PC-3 (cell line): ENCODE results near the gene NR1H4. TPM values are rescaled to one million over a fixed set of nuclear protein-coding genes. Genes with fewer than 3 reads are reported as not detected.

Experiments
- ATAC-seq: fragments of 200-7000 bp; cut with Tn5 transposase; 2 replicates; pipeline ENCODE4 v1.9.1; 2020; ENCODE audit warnings: mild to moderate bottlenecking, moderate library complexity
- BruUV-seq: library from RNA; stranded (reverse); fragments of 400-500 nt; replicated peaks from 2 replicates; lab custom pipeline; 2021; lab: Mats Ljungman, UMichigan
- CTCF ChIA-PET: fragments of 300-600 bp; sonication (Branson Sonifier 250); formaldehyde crosslinking; loops from one replicate; lab custom pipeline; 2022; ENCODE audit warnings: antibody characterized with exemption; lab: Charles Lee
- POLR2A ChIA-PET: fragments of 300-600 bp; sonication (Branson Sonifier 250); formaldehyde crosslinking; loops from one replicate; lab custom pipeline; 2022; ENCODE audit warnings: antibody characterized with exemption; ENCODE audit not compliant: unreplicated experiment; lab: Charles Lee
- DNase-seq: peaks from one replicate; pipeline ENCODE4 v3.0.0-alpha.2; 2015
- H2AFZ ChIP-seq: fragments of 300-600 bp; sonication (generic); 2 replicates; pipeline ENCODE4 v1.6.0; 2016; ENCODE audit warnings: antibody characterized with exemption, low read length
- H3F3A ChIP-seq: fragments of 300-600 bp; sonication (generic); one replicate; pipeline ENCODE4 v1.6.0; 2017; ENCODE audit warnings: antibody characterized with exemption, low read length, control low read depth, mild to moderate bottlenecking; ENCODE audit not compliant: unreplicated experiment
- H3K27ac ChIP-seq: fragments of 300-600 bp; sonication (generic); 2 replicates; pipeline ENCODE4 v1.5.1; 2016; ENCODE audit warnings: mild to moderate bottlenecking, low read length
- H3K27me3 ChIP-seq: fragments of 300-600 bp; sonication (generic); 2 replicates; pipeline ENCODE4 v1.6.1; 2016; ENCODE audit warnings: low read length, mixed read lengths
- H3K36me3 ChIP-seq: fragments of 300-600 bp; sonication (generic); 2 replicates; pipeline ENCODE4 v1.6.1; 2016; ENCODE audit warnings: low read depth, mixed run types, low read length, mixed read lengths
- H3K4me1 ChIP-seq: fragments of 300-600 bp; sonication (generic); 2 replicates; pipeline ENCODE4 v1.5.1; 2016; ENCODE audit warnings: low read length; ENCODE audit not compliant: insufficient read depth
- H3K4me2 ChIP-seq: fragments of 300-600 bp; sonication (generic); 2 replicates; pipeline ENCODE4 v1.6.0; 2016; ENCODE audit warnings: low read length
- H3K4me3 ChIP-seq: fragments of 300-600 bp; sonication (generic); 2 replicates; pipeline ENCODE4 v1.5.1; 2016; ENCODE audit warnings: mild to moderate bottlenecking, low read length, mixed read lengths
- H3K79me2 ChIP-seq: fragments of 300-600 bp; sonication (generic); 2 replicates; pipeline ENCODE4 v1.6.1; 2017; ENCODE audit warnings: low read length, mixed read lengths
- H3K9ac ChIP-seq: fragments of 300-600 bp; sonication (generic); 2 replicates; pipeline ENCODE4 v1.6.0; 2016; ENCODE audit warnings: mild to moderate bottlenecking, low read length
- H3K9me2 ChIP-seq: fragments of 300-600 bp; sonication (generic); replicated peaks from 2 replicates; pipeline ENCODE4 v1.6.1; 2016; ENCODE audit warnings: mixed run types, low read length, mixed read lengths
- H3K9me3 ChIP-seq: fragments of 300-600 bp; sonication (generic); 2 replicates; pipeline ENCODE4 v1.6.1; 2016; ENCODE audit warnings: low read length, mixed read lengths
- H4K20me1 ChIP-seq: fragments of 300-600 bp; sonication (generic); 2 replicates; pipeline ENCODE4 v1.6.1; 2016; ENCODE audit warnings: low read length, mixed read lengths
- CTCF ChIP-seq: fragments of 300-600 bp; sonication (generic); conservative IDR thresholded peaks from 2 replicates; pipeline ENCODE4 v1.5.1; 2017; ENCODE audit warnings: antibody characterized with exemption, low read depth, mild to moderate bottlenecking, low read length
- EZH2 ChIP-seq: fragments of 300-600 bp; sonication (generic); IDR thresholded peaks from one replicate; pipeline ENCODE4 v1.6.1; 2017; ENCODE audit warnings: antibody characterized with exemption, mild to moderate bottlenecking, low read length; ENCODE audit not compliant: unreplicated experiment
- EZH2phosphoT487 ChIP-seq: fragments of 300-600 bp; sonication (generic); IDR thresholded peaks from 2 replicates; pipeline ENCODE4 v1.6.1; 2018; ENCODE audit warnings: mild to moderate bottlenecking, antibody characterized with exemption, low read length, borderline replicate concordance
- intact Hi-C: fragments of 100-400 bp; cut with micrococcal nuclease; formaldehyde crosslinking; loops from 2 replicates; pipeline ENCODE4 v1.9.0; 2023
- total RNA-seq: library from RNA; depleted of rRNA; stranded (reverse); fragments of >200 nt; gene quantifications from 2 replicates; pipeline ENCODE4 v1.2.3, GENCODE V29; 2014

Gene NR1H4
- total RNA-seq, 1 experiment from 2014 or later: not detected

GRCh38 chr12:100443434-100443833 lies 30.2 kb upstream of the NR1H4 start:
- H3K9ac ChIP-seq: no peak overlapping the region
- BruUV-seq: no TSS peak
- H3K27ac ChIP-seq: no peak overlapping the region
- no peak for ATAC-seq
- no peak overlapping the region for H2AFZ ChIP-seq
- no peaks in the 10 kb centered on the region for H3K36me3 ChIP-seq
- no peaks in the 10 kb centered on the region for H3K9me2 ChIP-seq
- H3K79me2 ChIP-seq: no peaks in the 10 kb centered on the region
- ChIA-PET POLR2A (no interaction called here), CTCF (no interaction called here)
- H3K4me1 ChIP-seq: no peaks in the 10 kb centered on the region
- H3F3A ChIP-seq: no peaks in the 10 kb centered on the region
- no peaks in the 10 kb centered on the region for H4K20me1 ChIP-seq
- peaks cover 54% of the 10 kb centered on the region for H3K27me3 ChIP-seq
- no peaks in the 10 kb centered on the region for H3K9me3 ChIP-seq
- no peak for TF ChIP-seq EZH2
- no peak for TF ChIP-seq EZH2phosphoT487
- TF ChIP-seq CTCF: no peak
- no peak overlapping the region for H3K4me2 ChIP-seq
- DNase-seq: no peak
- intact Hi-C loops: no loop called here
- H3K4me3 ChIP-seq: no peak overlapping the region

- Histone ChIP-seq H3K27ac (no peak overlapping the region), H3K9ac (no peak overlapping the region), H3K79me2 (no peaks in the 10 kb centered on the region), H3K27me3 (peaks cover 62% of the 10 kb centered on the region), H3K4me1 (no peaks in the 10 kb centered on the region), H3K36me3 (no peaks in the 10 kb centered on the region), H3K9me2 (no peaks in the 10 kb centered on the region), H2AFZ (no peak overlapping the region), H4K20me1 (no peaks in the 10 kb centered on the region), H3F3A (no peaks in the 10 kb centered on the region), H3K9me3 (no peaks in the 10 kb centered on the region), H3K4me2 (no peak overlapping the region), H3K4me3 (no peak overlapping the region)
- ATAC-seq (no peak), DNase-seq (no peak)
- TF ChIP-seq EZH2: no peak
- no peak for TF ChIP-seq EZH2phosphoT487
- no peak for TF ChIP-seq CTCF
- POLR2A ChIA-PET: no interaction called here
- intact Hi-C loops: no loop called here
- BruUV-seq: no TSS peak
- CTCF ChIA-PET: no interaction called here
These were observed 28.6 kb upstream of the NR1H4 start for GRCh38 chr12:100445081-100445481.

GRCh38 chr12:100447381-100447780 lies 26.3 kb upstream of the NR1H4 start:
- no peaks in the 10 kb centered on the region for H3K36me3 ChIP-seq
- ChIA-PET POLR2A (no interaction called here), CTCF (no interaction called here)
- no peaks in the 10 kb centered on the region for H3K4me1 ChIP-seq
- intact Hi-C loops: no loop called here
- no peak overlapping the region for H3K4me3 ChIP-seq
- no peak for DNase-seq
- TF ChIP-seq EZH2 (no peak), EZH2phosphoT487 (no peak), CTCF (no peak)
- H3K27ac ChIP-seq: no peak overlapping the region
- no peaks in the 10 kb centered on the region for H3K9me2 ChIP-seq
- H3F3A ChIP-seq: no peaks in the 10 kb centered on the region
- no peak overlapping the region for H2AFZ ChIP-seq
- no peaks in the 10 kb centered on the region for H3K9me3 ChIP-seq
- no peak for ATAC-seq
- no TSS peak for BruUV-seq
- no peaks in the 10 kb centered on the region for H3K79me2 ChIP-seq
- no peak overlapping the region for H3K4me2 ChIP-seq
- peaks cover 66% of the 10 kb centered on the region for H3K27me3 ChIP-seq
- H3K9ac ChIP-seq: no peak overlapping the region
- H4K20me1 ChIP-seq: no peaks in the 10 kb centered on the region
